Measurements from ENCODE around the gene ID1.

DNA sequence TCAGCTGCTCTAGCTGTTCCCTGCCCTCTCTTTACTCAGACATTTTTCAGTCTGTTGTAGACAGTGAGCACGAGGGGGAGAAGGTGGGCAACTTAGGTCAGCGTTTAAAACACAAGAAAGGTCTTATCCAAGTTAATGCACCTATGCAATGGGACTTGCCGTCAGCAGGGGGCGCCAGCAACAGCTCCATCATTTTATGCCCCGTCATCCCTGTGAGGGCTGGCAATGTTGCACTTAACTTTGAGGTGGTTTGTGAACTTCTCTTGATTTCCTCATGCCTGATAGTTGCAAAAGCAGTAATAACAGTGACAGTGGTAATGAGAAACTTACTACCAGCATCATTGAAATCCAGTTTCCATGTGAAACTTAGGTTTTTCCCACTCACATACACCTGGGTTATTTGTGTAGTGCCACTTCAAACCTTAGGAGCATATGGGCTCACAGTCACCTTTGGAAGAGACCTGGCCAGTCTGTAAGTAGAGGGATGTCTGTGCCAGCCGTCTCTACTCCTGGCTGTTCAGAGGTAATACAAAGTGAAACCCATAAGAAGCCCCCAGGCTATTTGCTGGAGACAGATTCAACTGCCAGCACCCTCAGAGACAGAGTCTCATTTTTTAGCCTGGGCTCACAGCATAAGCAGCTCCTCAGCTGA, 44.9 kb upstream of the ID1 start:
- no peak; the same call in 1 of the 2 replicates for TF ChIP-seq POLR2AphosphoS5 (IDR thresholded peaks at IDR 0.05; ENCODE audit: borderline replicate concordance, low read depth, low read length)
- no peak for TF ChIP-seq EZH2 (IDR thresholded peaks at IDR 0.05)
